ENCODE measurements around the gene PSMB5. TPM values are rescaled to one million over a fixed set of nuclear protein-coding genes. Genes with fewer than 3 reads are reported as not detected.
"Not testable (repeated sequence)": the region's sequence is repeated elsewhere in the genome, so short reads cannot be mapped to it uniquely, and the experiment has no call there.

The PSMB5 gene
- polyA plus RNA-seq, 1 experiment = 282 TPM

DNA sequence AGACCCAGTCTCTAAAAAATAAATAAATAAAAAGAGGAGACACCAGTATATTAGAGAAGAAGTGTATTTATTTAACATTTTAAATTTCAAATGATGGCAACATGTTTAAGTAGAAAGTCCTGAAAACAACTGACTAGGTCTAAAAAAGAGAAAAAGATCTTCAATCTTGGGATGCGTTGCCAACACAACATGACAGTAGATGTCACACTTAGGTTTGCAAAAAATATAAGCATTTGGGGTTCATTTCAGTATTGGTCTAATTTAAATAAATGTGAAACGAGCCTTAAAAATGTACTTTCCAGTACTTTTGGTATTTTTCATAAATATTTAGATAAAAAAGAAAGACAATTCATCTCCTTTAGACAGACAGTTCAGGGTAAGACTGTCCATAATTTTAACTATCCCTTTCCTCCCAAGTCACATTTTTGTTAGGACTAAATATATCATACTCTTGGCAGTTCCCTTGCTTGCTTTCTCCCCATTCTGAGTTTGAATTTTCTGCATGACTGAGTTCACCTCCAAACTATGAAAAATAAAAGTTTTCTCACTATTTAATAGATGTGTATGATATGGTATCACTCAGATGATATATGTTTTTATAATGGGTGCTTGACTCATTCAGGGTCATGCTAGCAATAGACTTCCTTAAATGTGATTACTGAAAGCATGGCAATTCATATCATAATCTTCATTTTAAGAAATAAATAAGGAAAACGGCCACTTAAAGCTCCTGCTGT lies 29.1 kb downstream of the PSMB5 start:
- ChIA-PET POLR2A (interaction anchor here (1.3 to 1.6 kb wide), 3 partner anchors 9 to 57 kb away, joined by 3 to 9 read pairs (median 4); partner anchors contain the start of gene AJUBA), CTCF (interaction anchor here (0.7 to 6.0 kb wide), 16 partner anchors 10 to 295 kb away, joined by 3 to 53 read pairs (median 6); partner anchors contain the start of gene AJUBA)
- no peak overlapping the region for H3K27ac ChIP-seq (ENCODE audit: low read depth, low read length)
- no peak for DNase-seq (ENCODE audit: low read depth, low spot score)
- no peaks in the 10 kb centered on the region for H3K27me3 ChIP-seq (ENCODE audit: control insufficient read depth, insufficient read depth, low read length)
- H3K9me3 ChIP-seq (ENCODE audit: control insufficient read depth, insufficient read depth, low read length) = no peaks in the 10 kb centered on the region
- H3K4me3 ChIP-seq (ENCODE audit: low read depth, low read length) = no peak overlapping the region
- TF ChIP-seq, protein P1, sequence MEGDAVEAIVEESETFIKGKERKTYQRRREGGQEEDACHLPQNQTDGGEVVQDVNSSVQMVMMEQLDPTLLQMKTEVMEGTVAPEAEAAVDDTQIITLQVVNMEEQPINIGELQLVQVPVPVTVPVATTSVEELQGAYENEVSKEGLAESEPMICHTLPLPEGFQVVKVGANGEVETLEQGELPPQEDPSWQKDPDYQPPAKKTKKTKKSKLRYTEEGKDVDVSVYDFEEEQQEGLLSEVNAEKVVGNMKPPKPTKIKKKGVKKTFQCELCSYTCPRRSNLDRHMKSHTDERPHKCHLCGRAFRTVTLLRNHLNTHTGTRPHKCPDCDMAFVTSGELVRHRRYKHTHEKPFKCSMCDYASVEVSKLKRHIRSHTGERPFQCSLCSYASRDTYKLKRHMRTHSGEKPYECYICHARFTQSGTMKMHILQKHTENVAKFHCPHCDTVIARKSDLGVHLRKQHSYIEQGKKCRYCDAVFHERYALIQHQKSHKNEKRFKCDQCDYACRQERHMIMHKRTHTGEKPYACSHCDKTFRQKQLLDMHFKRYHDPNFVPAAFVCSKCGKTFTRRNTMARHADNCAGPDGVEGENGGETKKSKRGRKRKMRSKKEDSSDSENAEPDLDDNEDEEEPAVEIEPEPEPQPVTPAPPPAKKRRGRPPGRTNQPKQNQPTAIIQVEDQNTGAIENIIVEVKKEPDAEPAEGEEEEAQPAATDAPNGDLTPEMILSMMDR (IDR thresholded peaks at IDR 0.05; ENCODE audit: low read depth, low read length) = no peak

DNA sequence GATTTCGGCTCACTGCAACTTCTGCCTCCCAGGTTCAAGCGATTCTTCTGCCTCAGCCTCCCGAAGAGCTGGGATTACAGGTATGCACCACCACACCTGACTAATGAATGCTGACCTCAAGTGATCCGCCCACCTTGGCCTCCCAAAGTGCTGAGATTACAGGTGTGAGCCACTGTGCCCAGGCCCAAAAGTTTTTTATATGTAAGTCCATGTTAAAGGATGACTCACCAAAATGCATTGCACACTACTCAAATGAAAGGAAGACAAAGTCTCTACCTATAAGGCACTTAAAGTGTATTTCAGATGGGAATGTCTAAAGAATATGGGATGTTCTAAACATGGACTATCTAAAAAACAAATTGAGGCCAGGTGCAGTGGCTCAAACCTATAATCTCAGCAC lies 30.4 kb downstream of the PSMB5 start:
- POLR2A ChIA-PET; H3K4me3 ChIP-seq (ENCODE audit: low read depth, low read length); DNase-seq (ENCODE audit: low read depth, low spot score); H3K27me3 ChIP-seq (ENCODE audit: control insufficient read depth, insufficient read depth, low read length); H3K27ac ChIP-seq (ENCODE audit: low read depth, low read length); H3K9me3 ChIP-seq (ENCODE audit: control insufficient read depth, insufficient read depth, low read length): not testable (repeated sequence)
- CTCF ChIA-PET = interaction anchor here (0.8 to 6.0 kb wide), 5 partner anchors 10 to 73 kb away, joined by 3 to 35 read pairs (median 4); no protein-coding TSS in a partner anchor

DNA sequence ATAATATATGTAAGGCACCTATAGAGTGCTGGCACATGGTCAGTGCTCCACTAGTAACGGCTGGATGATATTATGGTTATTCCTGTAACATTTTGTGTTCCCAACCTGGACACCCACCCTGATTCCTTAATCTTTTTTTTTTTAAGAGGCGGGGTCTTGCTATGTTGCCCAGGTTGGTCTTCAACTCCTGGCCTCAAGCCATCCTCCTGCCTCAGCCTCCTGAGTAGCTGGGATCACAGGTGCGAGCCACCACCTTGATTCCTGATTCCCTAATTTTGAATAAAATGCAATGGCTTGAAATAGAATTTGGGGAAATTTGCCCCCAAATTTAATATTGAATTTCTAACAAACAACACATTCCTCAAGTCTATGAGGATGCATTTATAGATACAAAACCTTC lies 32.1 kb downstream of the PSMB5 start:
- TF ChIP-seq, protein P1 (IDR thresholded peaks at IDR 0.05; ENCODE audit: low read depth, low read length) = no peak
- Histone ChIP-seq H3K27ac (ENCODE audit: low read depth, low read length) (no peak overlapping the region), H3K9me3 (ENCODE audit: control insufficient read depth, insufficient read depth, low read length) (no peaks in the 10 kb centered on the region), H3K4me3 (ENCODE audit: low read depth, low read length) (no peak overlapping the region), H3K27me3 (ENCODE audit: control insufficient read depth, insufficient read depth, low read length) (no peaks in the 10 kb centered on the region)
- ChIA-PET CTCF (interaction anchor here (0.6 to 6.0 kb wide), 3 partner anchors 16 to 72 kb away, joined by 3 to 35 read pairs (median 3); no protein-coding TSS in a partner anchor), POLR2A (interaction anchor here (0.6 kb wide), 1 partner anchor 1269 kb away, joined by 4 read pairs; the partner anchor contains the start of gene RABGGTA)
- no peak for DNase-seq (ENCODE audit: low read depth, low spot score)

DNA sequence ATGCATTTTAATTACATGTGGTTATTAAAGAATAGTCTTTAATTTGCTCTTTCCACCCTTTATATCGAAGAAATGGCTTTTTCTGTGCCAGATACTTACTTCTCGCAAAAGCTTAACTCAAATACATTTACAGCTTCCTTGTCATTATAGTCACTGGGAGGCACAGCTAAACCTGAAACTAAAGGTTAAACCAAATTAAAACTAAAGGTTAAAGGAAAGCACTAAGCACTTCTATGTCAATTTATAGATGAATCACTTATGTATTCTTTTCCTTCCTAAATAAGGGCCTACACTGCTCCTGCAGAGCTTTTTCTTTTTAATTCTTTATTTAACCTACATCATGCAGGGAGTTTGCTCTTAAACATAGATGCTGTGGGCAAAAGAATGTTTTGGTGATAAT lies 33.8 kb downstream of the PSMB5 start:
- TF ChIP-seq, protein P1 (IDR thresholded peaks at IDR 0.05; ENCODE audit: low read depth, low read length) = no peak
- ChIA-PET CTCF (interaction anchor here (0.9 to 6.0 kb wide), 4 partner anchors 11 to 68 kb away, joined by 3 to 35 read pairs (median 4); no protein-coding TSS in a partner anchor), POLR2A (no interaction called here)
- no peak for DNase-seq (ENCODE audit: low read depth, low spot score)
- no peak overlapping the region for H3K27ac ChIP-seq (ENCODE audit: low read depth, low read length)
- no peaks in the 10 kb centered on the region for H3K27me3 ChIP-seq (ENCODE audit: control insufficient read depth, insufficient read depth, low read length)
- H3K9me3 ChIP-seq (ENCODE audit: control insufficient read depth, insufficient read depth, low read length) = no peaks in the 10 kb centered on the region
- no peak overlapping the region for H3K4me3 ChIP-seq (ENCODE audit: low read depth, low read length)

DNA sequence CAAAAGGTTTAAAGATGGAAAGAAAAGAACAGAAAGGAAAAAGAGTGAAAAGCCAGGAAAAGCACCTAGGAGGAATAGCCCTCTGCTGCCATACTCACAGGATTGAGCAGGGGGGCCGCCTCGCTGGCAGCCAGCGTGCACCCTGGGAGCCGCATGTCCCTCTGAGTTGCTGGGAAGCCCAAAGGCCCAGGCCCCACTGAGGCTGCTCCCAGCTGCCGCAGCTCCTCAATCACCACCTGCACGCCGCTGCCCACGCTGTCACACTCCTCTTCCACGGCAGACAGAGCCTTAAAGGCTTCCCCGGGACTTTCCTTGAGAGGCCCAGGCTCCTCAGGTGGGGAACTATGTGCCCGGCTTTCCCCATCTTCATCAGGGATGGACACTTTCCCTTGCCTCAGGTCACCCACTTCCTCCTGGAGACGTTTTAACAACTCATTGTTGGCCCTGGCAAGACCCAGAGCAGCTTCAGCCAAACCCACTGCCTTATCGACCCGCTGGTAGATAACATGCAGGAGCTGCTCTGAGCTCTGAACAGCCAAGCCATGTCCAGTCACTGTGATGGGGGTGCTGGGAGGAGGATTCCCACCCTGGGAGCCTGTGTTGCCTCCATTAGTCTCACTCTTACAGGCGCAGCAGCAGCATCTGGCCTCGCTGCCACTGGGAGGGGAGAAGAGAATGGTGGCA lies 36.2 kb downstream of the PSMB5 start:
- TF ChIP-seq, protein P1 (IDR thresholded peaks at IDR 0.05; ENCODE audit: low read depth, low read length) = 0 out of 2 replicates have a peak, but pooled peaks have one; percentile 1
- H3K4me3 ChIP-seq (ENCODE audit: low read depth, low read length) = no peak overlapping the region
- ChIA-PET POLR2A (no interaction called here), CTCF (interaction anchor here (0.9 to 5.2 kb wide), 3 partner anchors 11 to 58 kb away, joined by 3 to 128 read pairs (median 6); no protein-coding TSS in a partner anchor)
- peak overlapping the region; percentile 2 for H3K27ac ChIP-seq (ENCODE audit: low read depth, low read length)
- no peaks in the 10 kb centered on the region for H3K9me3 ChIP-seq (ENCODE audit: control insufficient read depth, insufficient read depth, low read length)
- DNase-seq (ENCODE audit: low read depth, low spot score) = no peak
- H3K27me3 ChIP-seq (ENCODE audit: control insufficient read depth, insufficient read depth, low read length) = no peaks in the 10 kb centered on the region

Data from AG04450 (cell line).